GM12801 (cell line): ENCODE data around the gene FARS2.

ENCODE experiments used
- TF ChIP-seq, protein P1 (sequence below): IDR thresholded peaks from one replicate; pipeline ENCODE4 v1.5.1; 2011; ENCODE audit warnings: control low read depth; ENCODE audit not compliant: insufficient read length; ENCODE audit errors: extremely low read depth

The FARS2 gene

DNA sequence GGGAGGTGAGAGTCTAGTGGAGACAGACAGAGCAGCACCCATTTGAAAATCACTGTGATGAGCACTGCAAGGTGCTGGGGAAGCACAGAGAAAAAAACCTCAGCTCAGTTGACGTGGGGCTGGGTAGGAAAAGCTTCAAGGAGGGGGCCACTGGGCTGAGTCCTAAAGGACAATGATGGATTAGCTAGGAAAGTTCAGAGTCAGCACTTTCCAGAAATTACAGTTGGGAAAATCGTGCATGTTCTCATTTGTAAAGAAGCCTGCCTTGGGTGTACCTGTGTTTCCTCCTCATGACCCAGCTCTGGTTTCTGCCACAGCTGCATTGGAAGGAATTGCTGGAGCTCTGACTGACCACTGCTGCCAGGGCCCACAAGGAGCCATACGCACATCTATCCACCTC, 221.3 kb downstream of the FARS2 start:
- TF ChIP-seq, protein P1, sequence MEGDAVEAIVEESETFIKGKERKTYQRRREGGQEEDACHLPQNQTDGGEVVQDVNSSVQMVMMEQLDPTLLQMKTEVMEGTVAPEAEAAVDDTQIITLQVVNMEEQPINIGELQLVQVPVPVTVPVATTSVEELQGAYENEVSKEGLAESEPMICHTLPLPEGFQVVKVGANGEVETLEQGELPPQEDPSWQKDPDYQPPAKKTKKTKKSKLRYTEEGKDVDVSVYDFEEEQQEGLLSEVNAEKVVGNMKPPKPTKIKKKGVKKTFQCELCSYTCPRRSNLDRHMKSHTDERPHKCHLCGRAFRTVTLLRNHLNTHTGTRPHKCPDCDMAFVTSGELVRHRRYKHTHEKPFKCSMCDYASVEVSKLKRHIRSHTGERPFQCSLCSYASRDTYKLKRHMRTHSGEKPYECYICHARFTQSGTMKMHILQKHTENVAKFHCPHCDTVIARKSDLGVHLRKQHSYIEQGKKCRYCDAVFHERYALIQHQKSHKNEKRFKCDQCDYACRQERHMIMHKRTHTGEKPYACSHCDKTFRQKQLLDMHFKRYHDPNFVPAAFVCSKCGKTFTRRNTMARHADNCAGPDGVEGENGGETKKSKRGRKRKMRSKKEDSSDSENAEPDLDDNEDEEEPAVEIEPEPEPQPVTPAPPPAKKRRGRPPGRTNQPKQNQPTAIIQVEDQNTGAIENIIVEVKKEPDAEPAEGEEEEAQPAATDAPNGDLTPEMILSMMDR: no peak

DNA sequence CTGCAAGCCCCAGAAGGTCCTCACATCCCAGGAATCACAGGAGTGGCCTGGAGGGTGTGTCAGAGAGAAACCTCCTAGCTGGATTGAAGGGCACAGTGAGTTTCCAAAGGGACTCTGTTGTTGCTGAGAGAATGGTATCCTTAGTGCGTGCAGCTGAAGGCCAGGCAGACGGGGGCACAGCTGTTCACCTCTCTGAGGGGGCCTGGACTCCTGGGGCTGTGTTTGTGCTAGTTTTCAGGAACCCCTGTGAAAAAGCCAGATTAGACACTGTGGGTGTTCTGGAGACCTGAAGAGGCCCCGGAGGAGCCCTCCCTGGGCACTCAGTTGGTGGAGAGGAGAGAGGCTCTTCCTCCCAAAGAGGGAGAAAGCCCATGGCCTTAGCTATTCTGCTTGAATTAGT, 223.4 kb downstream of the FARS2 start:
- TF ChIP-seq, protein P1: no peak

DNA sequence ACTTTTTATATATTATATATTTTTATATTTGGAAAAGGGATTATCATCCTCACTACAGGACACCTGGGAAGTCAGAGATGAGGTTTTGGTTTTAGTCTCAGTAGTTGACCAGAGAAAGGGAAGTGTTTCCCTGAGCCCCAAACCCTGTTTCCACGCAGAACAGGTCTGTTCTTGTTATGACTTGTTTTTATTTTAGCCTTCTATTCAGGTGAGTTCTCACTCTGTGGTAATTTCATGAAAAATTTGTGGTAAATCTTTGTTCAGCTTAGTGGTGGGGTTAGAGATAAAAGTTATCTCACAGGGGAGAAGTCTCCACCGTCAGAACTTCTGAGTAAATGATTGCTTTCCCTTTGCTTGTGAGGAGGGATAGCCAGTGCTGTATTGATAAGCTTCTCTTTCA, 224.9 kb downstream of the FARS2 start:
- TF ChIP-seq, protein P1: no peak

DNA sequence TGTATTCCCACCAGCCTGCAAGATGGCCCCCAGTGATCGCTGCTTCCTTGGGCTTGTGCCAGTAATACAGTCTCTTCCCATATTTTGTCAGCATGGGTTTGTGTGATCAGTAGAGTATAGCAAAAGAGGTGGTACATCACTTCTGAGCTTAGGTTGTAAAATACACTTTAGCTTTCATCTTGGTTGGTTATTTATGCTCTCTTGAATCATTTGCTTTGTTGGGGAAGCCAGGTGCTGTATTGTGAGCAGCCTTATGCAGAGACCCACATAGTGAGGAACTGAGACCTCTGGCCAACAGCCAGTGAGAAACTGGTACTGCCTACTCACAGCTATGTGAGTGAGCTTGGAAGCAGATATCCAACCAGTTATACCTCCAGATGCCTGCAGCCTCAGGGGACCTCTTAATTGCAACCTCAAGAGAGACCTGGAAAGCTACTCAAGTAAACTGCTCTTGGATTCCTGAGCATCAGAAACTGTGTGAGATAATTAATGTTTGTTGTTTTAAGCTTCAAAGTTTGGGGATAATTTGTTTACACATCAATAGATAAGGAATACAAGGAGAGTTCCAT, 229.3 kb downstream of the FARS2 start:
- TF ChIP-seq, protein P1: no peak

DNA sequence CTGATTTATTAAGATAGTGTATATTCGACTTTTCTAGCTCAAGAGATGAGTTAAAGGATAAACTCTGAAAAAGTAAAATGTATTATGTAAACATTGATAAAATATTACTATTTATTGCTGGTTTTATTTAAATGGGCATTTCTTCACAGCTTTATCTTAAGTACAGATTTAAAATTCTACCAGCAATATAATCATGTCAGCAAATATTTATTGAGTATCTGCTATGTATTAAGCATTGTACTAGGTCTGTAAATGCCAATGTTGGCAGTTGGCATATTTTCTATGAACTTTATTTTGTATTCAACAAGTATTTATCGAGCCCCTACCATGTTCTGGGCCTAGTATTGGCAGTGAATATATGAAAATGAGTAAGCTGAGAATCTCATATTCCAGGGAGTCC, 231.0 kb downstream of the FARS2 start:
- TF ChIP-seq, protein P1: no peak

DNA sequence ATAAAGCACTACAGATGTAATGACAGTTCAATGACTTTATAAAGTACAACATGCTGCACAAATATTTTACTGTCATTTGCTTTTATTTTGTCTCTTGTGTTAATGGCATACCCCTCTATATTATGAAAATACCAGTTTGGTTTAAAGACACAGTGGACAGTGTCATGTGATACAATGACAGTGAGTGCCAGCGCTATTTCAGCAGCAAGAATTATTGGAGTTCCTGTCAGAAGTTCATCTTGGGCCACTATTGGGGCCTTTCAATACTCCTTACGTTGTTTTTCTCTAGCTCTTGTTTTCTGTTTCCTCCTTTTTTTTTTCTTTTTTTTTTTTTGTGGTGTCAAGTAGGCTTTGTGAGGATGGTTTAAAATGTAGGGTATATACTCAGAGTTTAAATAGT, 232.5 kb downstream of the FARS2 start:
- TF ChIP-seq, protein P1: no peak

DNA sequence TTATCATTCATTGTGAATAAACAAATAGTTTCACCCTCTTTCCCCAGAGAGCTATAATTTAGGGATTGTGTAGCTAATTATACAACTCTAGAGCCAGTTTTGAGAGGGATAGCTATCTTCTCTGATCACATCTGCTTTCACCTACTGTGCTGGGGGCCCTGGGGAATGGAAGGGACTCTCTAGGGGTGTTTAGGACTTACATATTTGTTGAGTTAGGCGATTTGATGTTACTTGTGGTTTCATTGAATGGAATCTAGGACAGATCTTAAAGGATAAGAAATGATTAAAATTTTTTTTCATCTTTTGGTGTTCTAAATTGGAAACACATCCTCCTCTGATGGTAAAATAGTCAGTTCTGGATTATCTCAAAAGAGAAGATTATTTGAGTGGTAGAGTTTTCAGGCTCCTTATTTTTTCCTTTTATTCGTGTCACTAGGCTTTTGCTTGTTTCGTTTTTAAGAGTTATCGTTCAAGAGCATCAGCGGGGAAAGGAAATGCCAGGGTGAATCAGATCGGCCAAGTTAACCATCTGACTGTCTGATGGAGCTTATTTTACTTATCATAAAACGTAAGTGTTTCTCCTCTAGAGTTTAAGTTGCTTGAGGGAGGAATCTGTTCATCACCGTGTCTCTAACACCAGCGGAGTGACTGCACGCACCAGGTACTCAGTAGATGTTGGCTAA, 236.7 kb downstream of the FARS2 start:
- TF ChIP-seq, protein P1: no peak

DNA sequence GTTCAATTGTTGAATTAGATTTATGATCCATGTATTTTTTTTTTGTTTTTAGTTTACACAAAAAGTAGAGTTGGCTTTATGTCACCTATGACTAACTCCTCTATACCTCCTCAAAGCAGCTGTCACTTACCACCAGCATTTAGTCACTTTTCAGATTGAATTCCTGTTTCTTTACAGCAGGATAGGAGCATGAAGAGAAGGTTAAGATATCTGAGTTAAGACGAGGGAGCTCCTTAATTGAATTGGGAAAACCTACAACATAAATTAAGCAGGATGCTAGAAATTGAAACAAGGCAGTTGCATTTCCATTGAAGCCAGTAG, 237.2 kb downstream of the FARS2 start:
- TF ChIP-seq, protein P1: no peak
